GM19468 (cell line): ENCODE results near the gene MAOB.

Source experiments
- ATAC-seq: cut with Tn5 transposase; IDR thresholded peaks from one replicate; pipeline ENCODE4 v1.9.1; 2021; ENCODE audit warnings: mild to moderate bottlenecking, moderate library complexity, moderate number of reproducible peaks; ENCODE audit not compliant: unreplicated experiment; ENCODE audit errors: extremely low read depth

MAOB gene

DNA sequence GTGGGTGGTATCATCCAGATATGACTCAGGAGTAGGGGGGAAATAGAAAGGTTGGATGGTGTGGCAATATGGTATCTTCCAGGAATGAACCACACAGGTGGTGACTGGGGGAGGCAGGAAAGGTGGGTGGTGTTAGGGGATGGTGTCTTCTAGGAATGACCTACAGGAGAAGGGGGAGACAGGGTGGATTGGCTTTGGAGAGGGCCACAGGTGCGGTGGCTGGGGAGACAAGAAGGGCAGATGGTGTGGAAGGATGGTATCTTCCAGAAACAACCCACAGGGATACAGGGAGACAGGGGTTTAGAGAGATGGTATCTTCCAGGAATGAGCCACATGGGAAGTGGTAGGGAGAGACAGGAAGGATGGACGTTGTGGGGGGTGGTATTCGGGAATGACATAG is 162.2 kb downstream of the MAOB start:
- ATAC-seq, result no peak

DNA sequence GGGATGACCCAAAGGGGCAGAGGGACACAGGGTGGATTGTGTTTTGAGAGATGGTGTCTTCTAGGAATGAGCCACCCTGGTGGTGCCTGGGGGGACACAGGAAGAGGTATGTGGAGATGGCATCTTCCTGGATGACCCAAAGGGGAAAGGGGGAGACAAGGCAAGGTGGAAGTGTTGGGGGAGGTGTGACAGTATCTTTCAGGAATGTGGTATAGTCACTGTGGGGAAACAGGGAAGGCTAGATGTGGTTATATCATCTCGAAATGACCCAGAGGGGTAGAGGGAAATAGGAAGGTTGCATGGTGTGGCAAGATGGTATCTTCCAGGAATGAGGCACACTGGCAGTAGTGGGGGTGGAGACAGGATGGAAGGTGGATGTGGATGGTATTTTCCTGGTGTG is 163.3 kb downstream of the MAOB start:
- ATAC-seq, result no peak

DNA sequence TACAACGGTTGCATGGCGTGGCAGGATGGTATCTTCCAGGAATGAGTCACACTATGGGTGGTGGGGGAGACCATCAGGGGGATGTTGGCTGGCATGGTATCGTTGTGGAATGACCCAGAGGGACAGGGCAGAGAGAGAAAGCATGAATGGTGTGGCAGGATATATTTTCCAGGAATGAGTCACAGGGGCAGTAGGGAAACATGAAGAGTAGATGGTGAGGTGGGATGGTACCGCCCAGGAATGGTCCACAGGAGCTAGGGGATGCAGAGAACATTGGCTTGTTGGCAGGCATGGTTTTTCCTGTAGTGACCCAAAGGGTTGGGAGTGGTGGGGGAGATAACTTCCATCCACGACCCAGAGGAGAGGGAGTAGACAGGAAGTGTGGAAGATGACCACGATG is 163.7 kb downstream of the MAOB start:
- ATAC-seq, result no peak

GRCh38 chrX:43718081-43718480 is 164.2 kb downstream of the MAOB start:
- ATAC-seq, result no peak

- ATAC-seq, result no peak
These were observed 165.1 kb downstream of the MAOB start for GRCh38 chrX:43717161-43717560.

- ATAC-seq, result no peak
These were observed 165.6 kb downstream of the MAOB start for GRCh38 chrX:43716696-43717095.
